ENCODE data around the gene ENC1.

The ENC1 gene

GRCh38 chr5:74626386-74627222, 13.9 kb downstream of the ENC1 start:
- peaks cover 15% of the 10 kb centered on the region; the same call in 1 of the 2 replicates for H3K79me2 ChIP-seq (ENCODE audit: insufficient read depth, low read depth)
- H3K4me1 ChIP-seq (ENCODE audit: low read depth, poor library complexity, severe bottlenecking) = no peaks in the 10 kb centered on the region
- no peak; the same call in 1 of the 2 replicates for TF ChIP-seq CTCF (conservative IDR thresholded peaks at IDR 0.05; ENCODE audit: low read depth, low read length)

GRCh38 chr5:74625742-74626241, 14.7 kb downstream of the ENC1 start:
- H3K4me1 ChIP-seq (ENCODE audit: low read depth, poor library complexity, severe bottlenecking) = no peaks in the 10 kb centered on the region
- H3K79me2 ChIP-seq (ENCODE audit: insufficient read depth, low read depth) = peaks cover 7% of the 10 kb centered on the region; the same call in 1 of the 2 replicates
- H3K27ac ChIP-seq = no peak overlapping the region
- TF ChIP-seq CTCF (conservative IDR thresholded peaks at IDR 0.05; ENCODE audit: low read depth, low read length) = no peak; the same call in 1 of the 2 replicates
- peaks cover 4% of the 10 kb centered on the region; the same call in 1 of the 2 replicates for H4K20me1 ChIP-seq (ENCODE audit: insufficient read depth)
- no peak overlapping the region for H3K4me2 ChIP-seq
- no peaks in the 10 kb centered on the region for H3K27me3 ChIP-seq (ENCODE audit: insufficient read depth, low read depth)
- H3K4me3 ChIP-seq (IDR thresholded peaks at IDR 0.05; ENCODE audit: insufficient read depth, low read depth, low read length) = no peak overlapping the region
- H2AFZ ChIP-seq (ENCODE audit: low read depth) = no peak overlapping the region
- H3K36me3 ChIP-seq (ENCODE audit: insufficient read depth) = no peaks in the 10 kb centered on the region; the same call in 1 of the 2 replicates
- no peak overlapping the region for H3K9ac ChIP-seq

More at GRCh38 chr5:74626386-74627222, 13.9 kb downstream of the ENC1 start:
- Histone ChIP-seq H3K4me2 (no peak overlapping the region), H4K20me1 (ENCODE audit: insufficient read depth) (peaks cover 4% of the 10 kb centered on the region), H3K9ac (no peak overlapping the region), H2AFZ (ENCODE audit: low read depth) (no peak overlapping the region), H3K27me3 (ENCODE audit: insufficient read depth, low read depth) (no peaks in the 10 kb centered on the region), H3K4me3 (IDR thresholded peaks at IDR 0.05; ENCODE audit: insufficient read depth, low read depth, low read length) (no peak overlapping the region), H3K27ac (no peak overlapping the region), H3K36me3 (ENCODE audit: insufficient read depth) (peaks cover 1% of the 10 kb centered on the region; the same call in 1 of the 2 replicates)

GRCh38 chr5:74624931-74625505, 15.5 kb downstream of the ENC1 start:
- Histone ChIP-seq H3K4me3 (IDR thresholded peaks at IDR 0.05; ENCODE audit: insufficient read depth, low read depth, low read length) (no peak overlapping the region), H3K79me2 (ENCODE audit: insufficient read depth, low read depth) (no peaks in the 10 kb centered on the region), H3K36me3 (ENCODE audit: insufficient read depth) (no peaks in the 10 kb centered on the region; the same call in 1 of the 2 replicates), H2AFZ (ENCODE audit: low read depth) (no peak overlapping the region), H3K27ac (no peak overlapping the region), H3K27me3 (ENCODE audit: insufficient read depth, low read depth) (no peaks in the 10 kb centered on the region), H4K20me1 (ENCODE audit: insufficient read depth) (no peaks in the 10 kb centered on the region), H3K9ac (no peak overlapping the region), H3K4me2 (no peak overlapping the region), H3K4me1 (ENCODE audit: low read depth, poor library complexity, severe bottlenecking) (no peaks in the 10 kb centered on the region)
- no peak for TF ChIP-seq CTCF (conservative IDR thresholded peaks at IDR 0.05; ENCODE audit: low read depth, low read length)

- H4K20me1 ChIP-seq (ENCODE audit: insufficient read depth) = no peaks in the 10 kb centered on the region
- no peak for TF ChIP-seq CTCF (conservative IDR thresholded peaks at IDR 0.05; ENCODE audit: low read depth, low read length)
- H2AFZ ChIP-seq (ENCODE audit: low read depth) = no peak overlapping the region
- H3K4me1 ChIP-seq (ENCODE audit: low read depth, poor library complexity, severe bottlenecking) = no peaks in the 10 kb centered on the region
- H3K4me3 ChIP-seq (IDR thresholded peaks at IDR 0.05; ENCODE audit: insufficient read depth, low read depth, low read length) = no peak overlapping the region
- no peaks in the 10 kb centered on the region; the same call in 1 of the 2 replicates for H3K36me3 ChIP-seq (ENCODE audit: insufficient read depth)
- H3K27me3 ChIP-seq (ENCODE audit: insufficient read depth, low read depth) = no peaks in the 10 kb centered on the region
- H3K4me2 ChIP-seq = no peak overlapping the region
- H3K79me2 ChIP-seq (ENCODE audit: insufficient read depth, low read depth) = no peaks in the 10 kb centered on the region
- H3K27ac ChIP-seq = no peak overlapping the region
- H3K9ac ChIP-seq = no peak overlapping the region
Measured at GRCh38 chr5:74624501-74624900, 16.0 kb downstream of the ENC1 start.

Data from KMS-11 (cell line).